Upper lobe of left lung (tissue), 6 donors: ENCODE data around the gene EPHB3. TPM values are rescaled to one million over a fixed set of nuclear protein-coding genes. Genes with fewer than 3 reads are reported as not detected.

Source experiments
- ATAC-seq, 2 donors: fragments of 200-7000 bp; cut with Tn5 transposase; one replicate each; pipeline ENCODE4 v1.9.1; 2022; ENCODE audit warnings: mild to moderate bottlenecking in 2 of 2, moderate library complexity in 2 of 2; ENCODE audit not compliant: low FRiP score in 2 of 2
- DNase-seq, 2 donors: peaks; one replicate each; pipeline ENCODE4 v3.0.0-alpha.2; 2019 to 2020
- H3K27ac ChIP-seq, 4 donors: fragments of 200-600 bp; sonication (generic); one replicate each; pipeline ENCODE4 v1.5.1; 2016 to 2019
- H3K27me3 ChIP-seq, 4 donors: fragments of 200-600 bp; sonication (generic); one replicate each; pipeline ENCODE4 v1.5.1; 2017 to 2019
- H3K36me3 ChIP-seq, 4 donors: fragments of 200-600 bp; sonication (generic); one replicate each; pipeline ENCODE4 v1.5.1; 2016 to 2019
- H3K4me1 ChIP-seq, 4 donors: fragments of 200-600 bp; sonication (generic); one replicate each; pipeline ENCODE4 v1.5.1; 2018 to 2019
- H3K4me3 ChIP-seq, 4 donors: fragments of 200-600 bp; sonication (generic); one replicate each; pipeline ENCODE4 v1.5.1; 2017 to 2019; ENCODE audit warnings: mild to moderate bottlenecking in 2 of 4, moderate library complexity in 1 of 4
- H3K9me3 ChIP-seq, 4 donors: fragments of 200-600 bp; sonication (generic); one replicate each; pipeline ENCODE4 v1.5.1; 2018 to 2019
- CTCF ChIP-seq, 6 experiments: fragments of 450-650 bp in 4 of 6; fragments of 200-600 bp in 2 of 6; sonication (generic) in 2 of 6; IDR thresholded peaks; one replicate each; pipeline ENCODE4 v1.5.1; 2016 to 2019; ENCODE audit warnings: antibody characterized with exemption in 6 of 6
- EP300 ChIP-seq, 4 donors: sonication (generic); formaldehyde crosslinking; IDR thresholded peaks; one replicate each; pipeline ENCODE4 v1.5.1; 2017; ENCODE audit warnings: antibody characterized with exemption in 4 of 4, control low read depth in 2 of 4
- POLR2A ChIP-seq, 4 donors: fragments of 450-650 bp; IDR thresholded peaks; one replicate each; pipeline ENCODE4 v1.5.1; 2016 to 2017; ENCODE audit warnings: antibody characterized with exemption in 4 of 4, mild to moderate bottlenecking in 2 of 4
- POLR2AphosphoS5 ChIP-seq, 2 donors: sonication (generic); formaldehyde crosslinking; IDR thresholded peaks; one replicate each; pipeline ENCODE4 v1.5.1; 2017; ENCODE audit warnings: antibody characterized with exemption in 2 of 2
- WGBS, 2 donors: methylation state at CpG; one replicate each; pipeline ENCODE4 v1.1.5; 2017 to 2018; 5-methylcytosine and 5-hydroxymethylcytosine counted together
- total RNA-seq, 6 donors: library from RNA; depleted of rRNA in 4 of 6; stranded (reverse); fragments of >200 nt in 4 of 6; gene quantifications; one replicate each; pipeline versions ENCODE4 v1.1.0 to v1.2.1, GENCODE V29; 2016 to 2021
- donor health status: DM: no; HTN: no; CAD: no; lungs with moderate emphysema.
- donor health status: DM: no; HTN: yes; CAD: no; lungs with severe emphysema.

EPHB3 gene
- total RNA-seq, 6 donors from 2014 or later: 3.1 to 10.0 (median 7.2) TPM

- ATAC-seq: no peak
- Histone ChIP-seq H3K4me3 (no peak overlapping the region), H3K9me3 (no peaks in the 10 kb centered on the region), H3K36me3 (no peaks in the 10 kb centered on the region), H3K4me1 (peaks cover 0 to under 1% (median 0%) of the 10 kb centered on the region in 4 donors), H3K27me3 (no peaks in the 10 kb centered on the region), H3K27ac (no peak overlapping the region)
- no peak for DNase-seq
- WGBS, 2 donors: 89 to 91% methylated on average over 4 to 23 of the region's 23 CpGs
- no peak for TF ChIP-seq POLR2AphosphoS5 (IDR thresholded peaks at IDR 0.05)
- no peak for TF ChIP-seq CTCF (IDR thresholded peaks at IDR 0.05)
- no peak for TF ChIP-seq EP300 (IDR thresholded peaks at IDR 0.05)
- TF ChIP-seq POLR2A (IDR thresholded peaks at IDR 0.05): no peak
Observed at GRCh38 chr3:184629555-184630160, 68.1 kb downstream of the EPHB3 start.

GRCh38 chr3:184630861-184631471 is 69.4 kb downstream of the EPHB3 start:
- WGBS, 2 donors: 90 to 98% methylated on average over 8 to 15 of the region's 15 CpGs
- H3K27me3 ChIP-seq: no peaks in the 10 kb centered on the region
- DNase-seq: no peak
- H3K4me3 ChIP-seq: no peak overlapping the region
- no peaks in the 10 kb centered on the region for H3K9me3 ChIP-seq
- no peaks in the 10 kb centered on the region for H3K36me3 ChIP-seq
- ATAC-seq: no peak
- H3K4me1 ChIP-seq: peaks cover 0 to 11% (median 3%) of the 10 kb centered on the region in 4 donors
- TF ChIP-seq POLR2A (IDR thresholded peaks at IDR 0.05): no peak
- TF ChIP-seq EP300 (IDR thresholded peaks at IDR 0.05): no peak
- no peak for TF ChIP-seq POLR2AphosphoS5 (IDR thresholded peaks at IDR 0.05)
- TF ChIP-seq CTCF (IDR thresholded peaks at IDR 0.05): no peak
- H3K27ac ChIP-seq: no peak overlapping the region

- TF ChIP-seq POLR2AphosphoS5 (IDR thresholded peaks at IDR 0.05) (no peak), CTCF (IDR thresholded peaks at IDR 0.05) (no peak), POLR2A (IDR thresholded peaks at IDR 0.05) (no peak), EP300 (IDR thresholded peaks at IDR 0.05) (no peak)
- Histone ChIP-seq H3K4me3 (no peak overlapping the region), H3K27ac (no peak overlapping the region), H3K4me1 (peaks cover 0 to 11% (median 3%) of the 10 kb centered on the region in 4 donors), H3K27me3 (no peaks in the 10 kb centered on the region), H3K9me3 (no peaks in the 10 kb centered on the region), H3K36me3 (no peaks in the 10 kb centered on the region)
- DNase-seq: no peak
- WGBS, 2 donors: 87 to 93% methylated on average over 19 of the region's 19 CpGs
- no peak for ATAC-seq
Observed at GRCh38 chr3:184631472-184631861, 69.9 kb downstream of the EPHB3 start.

Other genes with a start within 250 kb of the EPHB3 start
- 100 to 1,000 TPM; 278 to 408 (median 326) TPM for gene EIF4G1, start 247.2 kb upstream of the EPHB3 start, total RNA-seq
- 10 to 100 TPM; 14.8 to 52.7 (median 25.2) TPM for gene FAM131A, start 224.2 kb upstream of the EPHB3 start, total RNA-seq
- gene CLCN2, start 200.2 kb upstream of the EPHB3 start, total RNA-seq: 10 to 100 TPM in 1 of 6 donors, 1 to 10 TPM in 5; 3.0 to 14.7 (median 5.3) TPM
- gene POLR2H, start 200.1 kb upstream of the EPHB3 start, total RNA-seq: 100 to 1,000 TPM in 1 of 6 donors, 10 to 100 TPM in 5; 41.4 to 235 (median 66.2) TPM
- gene THPO, start 183.6 kb upstream of the EPHB3 start, total RNA-seq: under 1 TPM in 2 of 6 donors, not detected in 4; 0.14 to 0.84 TPM
- 10 to 100 TPM in 1 of 6 donors, 1 to 10 TPM in 5; 2.1 to 40.9 (median 4.3) TPM for gene CHRD, start 181.7 kb upstream of the EPHB3 start, total RNA-seq
- 10 to 100 TPM; 13.6 to 52.4 (median 35.7) TPM for gene MAGEF1, start 150.3 kb downstream of the EPHB3 start, total RNA-seq